ENCODE results near the gene GFPT2.

GFPT2 gene

GRCh38 chr5:180352116-180353047 lies 754 bp downstream of the GFPT2 start:
- no peak for DNase-seq (ENCODE audit: low read depth in 1 of 2, low spot score in 1 of 2)

DNA sequence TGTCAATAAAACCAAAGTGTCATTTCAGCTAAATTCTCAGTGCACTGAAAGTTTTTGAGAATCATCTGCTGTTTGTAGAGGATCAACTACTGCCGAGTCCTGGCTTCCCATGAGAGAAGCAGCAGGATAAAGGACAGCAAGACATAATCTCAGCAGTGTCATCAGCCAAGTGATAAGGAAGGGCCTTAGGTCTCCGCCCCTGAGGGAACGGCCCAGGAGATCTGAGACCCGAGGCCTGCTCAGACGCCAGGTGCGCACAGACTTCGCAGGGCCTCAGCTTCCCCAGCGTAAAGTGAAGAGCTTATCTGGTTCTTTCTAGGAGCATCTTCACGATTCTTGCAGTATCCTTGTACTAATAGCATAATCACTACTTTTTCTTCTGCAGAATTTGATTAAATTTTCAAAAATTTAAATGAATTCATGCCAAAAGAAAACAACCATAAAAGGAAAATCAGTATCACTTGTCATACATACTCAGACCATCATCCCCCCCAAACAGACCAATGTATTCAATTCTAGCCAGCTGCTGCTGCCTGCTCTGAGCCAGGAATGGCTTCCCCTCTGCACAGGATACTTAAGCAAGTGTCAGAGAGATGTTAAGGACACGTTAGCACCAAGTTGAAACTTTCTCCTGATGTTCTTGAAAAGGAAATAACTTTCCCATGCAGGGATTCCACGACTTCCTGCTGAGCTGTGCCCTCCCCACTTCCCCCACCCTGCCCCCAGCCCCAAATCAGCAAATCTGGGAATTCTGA lies 2.2 kb downstream of the GFPT2 start:
- DNase-seq (ENCODE audit: low read depth in 1 of 2, low spot score in 1 of 2) = no peak

- no peak for DNase-seq (ENCODE audit: low read depth in 1 of 2, low spot score in 1 of 2)
Observed at GRCh38 chr5:180350296-180350695, 2.8 kb downstream of the GFPT2 start.

DNA sequence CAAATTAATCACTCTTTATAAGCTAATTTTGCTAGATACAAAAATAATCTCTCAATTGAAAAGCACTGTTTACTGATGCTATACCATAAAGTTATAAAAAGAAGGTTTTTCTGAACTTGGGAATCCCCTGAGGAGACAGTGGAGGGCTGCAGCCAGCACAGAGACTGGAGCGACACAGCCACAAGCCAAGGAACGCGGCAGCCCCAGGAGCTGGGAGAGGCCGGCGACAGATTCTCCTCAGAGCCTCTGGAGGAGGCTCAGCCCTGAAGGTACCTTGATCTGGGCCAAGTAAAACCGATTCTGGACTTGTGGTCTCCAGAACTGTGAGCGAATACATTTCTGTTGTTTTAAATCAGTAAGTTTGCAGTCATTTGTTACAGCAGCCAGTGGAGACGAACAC lies 3.7 kb downstream of the GFPT2 start:
- DNase-seq (ENCODE audit: low read depth in 1 of 2, low spot score in 1 of 2) = no peak

DNA sequence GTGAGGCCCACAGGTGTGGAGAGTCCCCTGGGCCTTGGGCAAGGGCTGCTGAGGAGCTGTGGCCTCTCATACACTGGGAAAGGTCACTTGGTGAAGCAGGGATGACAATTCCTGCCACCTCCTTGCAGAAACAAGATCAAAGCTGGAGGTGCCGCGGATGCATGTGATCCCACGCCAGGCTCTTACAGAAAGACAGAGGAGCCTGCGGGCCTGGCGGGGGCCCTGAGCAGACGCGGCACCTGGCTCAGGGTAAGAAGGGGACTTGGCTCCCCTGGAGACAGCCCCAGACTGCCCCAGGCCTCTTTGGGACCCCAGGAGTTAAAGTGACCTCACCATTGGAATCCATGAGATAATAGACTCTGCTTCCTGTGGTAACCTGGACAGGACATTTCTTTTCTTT lies 4.8 kb downstream of the GFPT2 start:
- DNase-seq (ENCODE audit: low read depth in 1 of 2, low spot score in 1 of 2) = no peak

- no peak for DNase-seq (ENCODE audit: low read depth in 1 of 2, low spot score in 1 of 2)
Observed at GRCh38 chr5:180347702-180348101, 5.4 kb downstream of the GFPT2 start.

GRCh38 chr5:180346358-180346757 lies 6.8 kb downstream of the GFPT2 start:
- DNase-seq (ENCODE audit: low read depth in 1 of 2, low spot score in 1 of 2) = no peak

DNA sequence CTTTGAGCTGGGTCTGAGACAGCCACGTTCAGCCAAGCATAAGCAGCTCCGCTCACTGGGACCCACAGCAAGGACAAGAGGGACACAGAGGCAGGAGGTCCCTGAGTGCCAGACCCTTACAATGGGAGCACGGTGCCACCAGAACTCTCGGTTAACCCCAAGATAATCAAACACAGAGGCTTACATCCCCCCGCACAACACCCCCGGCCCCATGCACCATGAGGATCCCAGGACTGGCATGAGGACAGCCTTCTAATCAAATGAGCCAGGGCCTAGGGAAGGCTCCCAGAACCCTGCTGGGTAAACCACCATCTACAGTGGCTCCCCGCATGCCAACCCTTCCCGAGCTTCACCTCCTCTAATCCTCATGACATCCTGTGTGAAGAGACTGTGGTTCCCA lies 7.4 kb downstream of the GFPT2 start:
- no peak for DNase-seq (ENCODE audit: low read depth in 1 of 2, low spot score in 1 of 2)

GRCh38 chr5:180345186-180345585 lies 8.0 kb downstream of the GFPT2 start:
- no peak for DNase-seq (ENCODE audit: low read depth in 1 of 2, low spot score in 1 of 2)

- DNase-seq (ENCODE audit: low read depth in 1 of 2, low spot score in 1 of 2) = no peak
Observed at GRCh38 chr5:180344696-180344999, 8.5 kb downstream of the GFPT2 start.

DNA sequence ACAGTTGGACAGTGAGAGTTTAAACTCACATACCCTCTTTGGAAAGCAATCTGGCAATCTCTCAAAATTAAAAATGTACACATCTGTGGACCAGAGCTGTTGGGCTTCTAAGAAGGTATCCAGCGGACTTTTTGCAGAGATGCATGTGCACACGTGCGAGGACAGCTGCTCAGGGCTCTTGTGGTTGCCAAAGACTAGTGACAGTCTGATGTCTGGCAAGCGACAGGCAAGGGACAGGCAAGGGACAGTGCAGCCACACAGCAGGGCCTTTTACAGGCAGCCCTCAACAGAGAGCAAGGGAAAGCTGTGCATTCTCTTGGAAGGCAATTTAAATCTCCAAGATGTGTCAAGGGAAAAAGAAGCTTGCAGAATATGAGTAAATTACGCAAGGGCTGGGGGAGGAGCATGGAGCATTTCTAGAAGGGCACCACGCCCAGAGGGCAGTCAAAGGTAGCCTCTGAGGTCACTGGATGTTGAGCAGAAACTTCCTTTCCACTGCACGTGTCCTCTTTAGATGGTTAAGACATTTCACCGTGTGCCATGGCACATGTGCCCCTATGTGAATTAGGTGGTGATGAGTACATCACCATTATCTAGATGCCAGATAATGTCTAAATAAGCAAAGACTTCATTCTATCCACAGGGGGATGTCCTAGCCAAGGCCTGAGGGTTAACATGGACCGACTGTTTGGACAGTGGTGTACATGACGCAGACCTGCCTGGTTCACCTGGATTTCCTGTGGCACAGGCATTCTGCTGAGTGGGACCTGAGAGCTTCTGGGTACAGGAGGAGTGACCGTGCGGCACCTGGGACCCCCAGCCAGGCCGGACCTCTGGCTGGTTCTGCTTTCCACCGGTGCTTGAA lies 9.1 kb downstream of the GFPT2 start:
- no peak for DNase-seq (ENCODE audit: low read depth in 1 of 2, low spot score in 1 of 2)

DNA sequence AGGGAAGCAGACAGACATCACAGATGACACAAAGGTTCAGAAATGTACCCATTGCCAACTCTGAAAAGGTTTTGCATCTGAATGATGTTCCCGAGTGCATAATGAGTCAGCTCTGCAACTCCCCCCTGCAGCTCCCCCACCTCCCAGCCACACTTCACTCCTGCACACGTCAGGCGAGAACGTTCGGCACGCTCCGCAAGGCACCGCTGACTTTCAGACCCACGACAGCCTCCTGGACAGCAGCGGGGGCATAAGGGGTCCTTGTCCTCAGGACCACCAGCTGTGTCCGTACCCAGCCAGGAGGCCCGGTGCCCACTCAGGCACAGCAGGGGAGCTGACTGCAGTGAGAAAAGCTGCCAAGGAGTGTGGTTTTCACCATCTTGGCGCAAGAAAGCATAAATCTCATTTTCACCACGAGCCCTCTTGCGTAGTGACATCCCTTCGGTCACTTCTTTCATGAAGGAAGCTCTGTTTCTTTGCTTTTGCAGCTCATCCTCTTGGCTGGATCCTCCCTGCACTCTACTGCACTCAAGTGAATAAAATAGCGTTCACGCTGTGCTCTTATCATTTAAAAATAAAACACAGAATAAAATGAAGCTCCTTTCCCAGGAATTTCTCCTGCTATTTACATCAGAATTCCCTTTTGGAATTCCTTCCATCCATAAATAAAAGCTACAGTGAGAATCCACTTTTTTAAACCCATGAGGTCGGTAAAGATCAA lies 9.9 kb downstream of the GFPT2 start:
- no peak for DNase-seq (ENCODE audit: low read depth in 1 of 2, low spot score in 1 of 2)

DNA sequence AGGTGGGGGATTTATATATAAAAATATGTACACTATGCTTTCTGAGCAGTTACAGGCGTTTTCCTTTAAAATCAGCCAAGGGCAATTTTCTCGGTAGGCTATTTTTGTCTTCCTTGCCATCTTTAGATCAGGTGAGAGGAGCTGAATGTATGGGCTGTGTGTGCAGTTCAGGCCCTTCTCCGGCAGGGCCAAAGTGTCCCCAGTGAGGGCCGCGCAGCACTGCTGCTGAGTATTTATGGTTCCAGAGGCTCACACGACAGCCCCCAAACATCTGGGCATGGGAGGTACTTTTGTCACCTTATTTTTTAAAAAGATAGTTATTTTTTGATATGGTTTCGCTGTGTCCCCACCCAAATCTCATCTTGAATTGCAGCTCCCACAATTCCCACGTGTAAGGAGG lies 11.5 kb downstream of the GFPT2 start:
- no peak for DNase-seq (ENCODE audit: low read depth in 1 of 2, low spot score in 1 of 2)

GRCh38 chr5:180340856-180341255 lies 12.3 kb downstream of the GFPT2 start:
- DNase-seq (ENCODE audit: low read depth in 1 of 2, low spot score in 1 of 2) = no peak

DNA sequence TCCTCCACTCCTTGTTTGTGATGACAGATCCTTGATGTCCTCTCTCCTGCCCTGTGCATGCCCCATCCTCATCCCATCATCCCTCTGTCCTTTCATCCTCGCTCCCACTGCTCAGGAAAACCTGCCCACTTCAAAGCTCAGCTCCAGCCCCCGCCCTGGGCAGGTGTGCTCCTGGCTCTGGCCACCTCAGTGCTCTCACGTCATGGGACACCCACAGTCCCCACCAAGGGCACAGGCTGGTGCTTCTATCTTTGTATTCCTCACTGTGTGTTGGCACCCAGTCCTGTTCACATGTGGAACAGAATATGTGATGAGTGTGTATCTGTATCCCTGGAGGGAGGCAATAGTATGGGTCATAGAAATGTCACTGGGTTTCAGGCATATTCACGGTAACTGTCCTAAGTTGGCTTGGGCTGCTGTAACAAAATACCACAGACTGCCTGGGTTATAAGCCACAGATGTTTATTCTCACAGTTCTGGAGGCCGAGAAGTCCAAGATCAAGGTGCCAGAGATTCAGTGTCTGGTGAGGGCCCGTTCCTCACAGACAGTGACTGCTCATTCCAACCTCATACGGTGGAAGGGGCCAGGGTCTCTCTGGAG lies 13.5 kb downstream of the GFPT2 start:
- DNase-seq (ENCODE audit: low read depth in 1 of 2, low spot score in 1 of 2) = no peak

- DNase-seq (ENCODE audit: low read depth in 1 of 2, low spot score in 1 of 2) = no peak
Observed at GRCh38 chr5:180338001-180338707, 15.0 kb downstream of the GFPT2 start.

DNA sequence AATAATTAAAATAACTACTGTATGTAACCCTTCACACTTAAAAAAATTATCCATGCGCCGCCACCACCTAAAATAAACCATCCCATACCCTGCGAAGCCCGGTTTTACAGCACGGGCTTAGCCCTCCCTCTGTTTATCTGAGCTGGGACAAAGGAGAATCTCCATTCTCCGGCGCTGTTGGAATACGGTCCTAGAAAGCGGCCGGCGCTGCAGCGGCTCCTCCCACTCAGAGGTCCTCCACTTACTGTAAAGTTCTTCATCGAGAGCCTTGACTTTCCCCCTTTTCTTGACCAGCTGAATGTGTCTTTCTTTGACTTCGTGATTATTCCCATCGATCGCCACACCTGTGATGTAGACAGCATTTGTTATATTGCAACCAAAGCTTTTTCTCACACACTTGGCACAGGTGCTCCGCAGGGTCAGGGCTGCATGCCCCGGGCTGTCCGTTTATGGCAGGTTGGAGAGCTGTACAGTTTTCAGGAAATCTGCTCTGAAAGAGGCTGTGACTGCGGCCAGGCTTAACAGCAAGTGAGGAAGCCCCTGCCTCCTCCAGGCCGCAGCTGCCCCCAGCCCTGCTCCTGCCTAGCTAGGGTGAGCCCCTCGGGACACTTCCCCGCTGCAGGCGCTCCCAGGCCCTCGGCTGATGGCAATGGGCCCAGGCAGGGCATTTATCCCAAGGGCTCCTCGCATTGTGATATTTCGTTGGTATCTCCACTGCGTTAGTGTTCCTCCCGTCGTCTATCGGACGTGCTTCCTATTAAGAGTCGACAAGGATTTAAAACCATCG lies 16.7 kb downstream of the GFPT2 start:
- DNase-seq (ENCODE audit: low read depth in 1 of 2, low spot score in 1 of 2) = no peak

GRCh38 chr5:180335614-180336233 lies 17.4 kb downstream of the GFPT2 start:
- no peak for DNase-seq (ENCODE audit: low read depth in 1 of 2, low spot score in 1 of 2)

All from activated T-helper 1 cell treated with anti-CD3 and anti-CD28 coated beads, Interleukin-2, amount 50 U/mL, for 16 hours (primary cell).